Ishikawa (cell line): ENCODE measurements around the gene AP3S2.

Experiments
- EP300 ChIP-seq: IDR thresholded peaks from 2 replicates; pipeline ENCODE4 v1.6.1; 2012; ENCODE audit warnings: borderline replicate concordance
- NFIC ChIP-seq: IDR thresholded peaks from 2 replicates; pipeline ENCODE4 v1.6.1; 2012
- RAD21 ChIP-seq: IDR thresholded peaks from 2 replicates; pipeline ENCODE4 v1.6.1; 2012; ENCODE audit warnings: low read depth
- ZBTB7A ChIP-seq: IDR thresholded peaks from 2 replicates; pipeline ENCODE4 v1.6.1; 2012; ENCODE audit warnings: low read depth
- TF ChIP-seq, protein P1 (sequence below): IDR thresholded peaks from 2 replicates; pipeline ENCODE4 v1.6.1; 2012
- TF ChIP-seq, protein P2 (sequence below): IDR thresholded peaks from 2 replicates; pipeline ENCODE4 v1.6.1; 2012; ENCODE audit warnings: low read depth, mild to moderate bottlenecking

DNA sequence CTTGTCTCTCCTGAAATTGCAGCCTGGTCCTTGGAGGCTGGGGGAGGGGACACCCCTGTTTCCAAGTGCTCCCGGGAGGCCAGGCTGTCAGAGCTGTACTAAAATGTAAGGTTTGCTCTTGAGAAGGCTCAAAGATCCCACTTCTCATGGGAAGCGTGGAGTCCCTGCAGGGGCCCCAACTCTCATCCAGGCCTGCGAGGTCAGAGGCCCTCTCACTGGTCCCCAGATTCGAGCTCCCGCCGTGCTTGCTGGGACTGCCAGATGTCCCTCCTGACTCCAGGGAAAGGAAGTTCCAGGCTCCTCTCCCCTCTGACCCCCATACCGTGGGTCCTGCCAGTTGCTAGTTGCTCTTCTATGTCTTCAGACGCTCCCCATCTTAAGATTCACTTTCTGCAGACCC, 64.6 kb downstream of the AP3S2 start:
- TF ChIP-seq NFIC (no peak), EP300 (no peak), ZBTB7A (no peak), RAD21 (no peak)
- TF ChIP-seq, protein P1, sequence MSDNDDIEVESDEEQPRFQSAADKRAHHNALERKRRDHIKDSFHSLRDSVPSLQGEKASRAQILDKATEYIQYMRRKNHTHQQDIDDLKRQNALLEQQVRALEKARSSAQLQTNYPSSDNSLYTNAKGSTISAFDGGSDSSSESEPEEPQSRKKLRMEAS: no peak
- TF ChIP-seq, protein P2, sequence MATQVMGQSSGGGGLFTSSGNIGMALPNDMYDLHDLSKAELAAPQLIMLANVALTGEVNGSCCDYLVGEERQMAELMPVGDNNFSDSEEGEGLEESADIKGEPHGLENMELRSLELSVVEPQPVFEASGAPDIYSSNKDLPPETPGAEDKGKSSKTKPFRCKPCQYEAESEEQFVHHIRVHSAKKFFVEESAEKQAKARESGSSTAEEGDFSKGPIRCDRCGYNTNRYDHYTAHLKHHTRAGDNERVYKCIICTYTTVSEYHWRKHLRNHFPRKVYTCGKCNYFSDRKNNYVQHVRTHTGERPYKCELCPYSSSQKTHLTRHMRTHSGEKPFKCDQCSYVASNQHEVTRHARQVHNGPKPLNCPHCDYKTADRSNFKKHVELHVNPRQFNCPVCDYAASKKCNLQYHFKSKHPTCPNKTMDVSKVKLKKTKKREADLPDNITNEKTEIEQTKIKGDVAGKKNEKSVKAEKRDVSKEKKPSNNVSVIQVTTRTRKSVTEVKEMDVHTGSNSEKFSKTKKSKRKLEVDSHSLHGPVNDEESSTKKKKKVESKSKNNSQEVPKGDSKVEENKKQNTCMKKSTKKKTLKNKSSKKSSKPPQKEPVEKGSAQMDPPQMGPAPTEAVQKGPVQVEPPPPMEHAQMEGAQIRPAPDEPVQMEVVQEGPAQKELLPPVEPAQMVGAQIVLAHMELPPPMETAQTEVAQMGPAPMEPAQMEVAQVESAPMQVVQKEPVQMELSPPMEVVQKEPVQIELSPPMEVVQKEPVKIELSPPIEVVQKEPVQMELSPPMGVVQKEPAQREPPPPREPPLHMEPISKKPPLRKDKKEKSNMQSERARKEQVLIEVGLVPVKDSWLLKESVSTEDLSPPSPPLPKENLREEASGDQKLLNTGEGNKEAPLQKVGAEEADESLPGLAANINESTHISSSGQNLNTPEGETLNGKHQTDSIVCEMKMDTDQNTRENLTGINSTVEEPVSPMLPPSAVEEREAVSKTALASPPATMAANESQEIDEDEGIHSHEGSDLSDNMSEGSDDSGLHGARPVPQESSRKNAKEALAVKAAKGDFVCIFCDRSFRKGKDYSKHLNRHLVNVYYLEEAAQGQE: no peak
